ENCODE data around the gene HTRA3.

DNA sequence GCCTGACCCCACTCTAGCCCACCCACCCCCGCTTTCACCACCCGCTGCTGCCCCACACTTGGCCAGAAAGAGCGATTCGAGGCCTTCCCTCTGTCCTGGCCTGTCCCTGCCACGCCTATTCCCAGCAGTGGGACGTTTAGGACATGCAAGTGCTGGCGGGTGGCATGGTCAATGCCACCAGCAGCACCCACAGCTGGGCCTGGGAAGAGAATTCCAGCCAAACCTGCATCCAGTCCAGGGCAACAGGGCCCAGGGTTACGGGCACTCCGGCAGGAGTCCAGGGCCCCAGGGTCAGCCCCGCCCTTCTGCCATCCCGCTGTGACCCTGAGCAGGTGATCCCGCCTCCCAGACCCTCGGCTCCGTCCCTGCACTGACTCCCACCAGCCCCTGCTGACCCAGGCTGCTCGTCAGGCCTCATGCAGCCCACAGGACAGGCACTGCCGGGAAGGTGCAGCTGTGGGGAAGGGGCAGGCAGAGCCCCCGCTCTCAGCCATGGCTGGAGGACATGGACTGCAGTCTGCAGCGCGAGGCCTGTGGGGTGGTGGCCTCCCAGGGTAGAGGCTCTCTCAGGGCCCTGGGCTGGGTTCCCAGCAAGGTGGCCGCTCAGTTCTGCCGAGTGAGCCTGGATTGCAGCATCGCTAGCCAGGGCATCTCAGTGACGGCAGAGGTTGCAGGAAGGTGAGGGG is 6.8 kb upstream of the HTRA3 start:
- TF ChIP-seq RFX5 (IDR thresholded peaks at IDR 0.05; ENCODE audit: low read depth, low read length) = no peak
- no peak for TF ChIP-seq POLR2A (IDR thresholded peaks at IDR 0.05; ENCODE audit: low read depth, low read length)
- TF ChIP-seq, protein P1, sequence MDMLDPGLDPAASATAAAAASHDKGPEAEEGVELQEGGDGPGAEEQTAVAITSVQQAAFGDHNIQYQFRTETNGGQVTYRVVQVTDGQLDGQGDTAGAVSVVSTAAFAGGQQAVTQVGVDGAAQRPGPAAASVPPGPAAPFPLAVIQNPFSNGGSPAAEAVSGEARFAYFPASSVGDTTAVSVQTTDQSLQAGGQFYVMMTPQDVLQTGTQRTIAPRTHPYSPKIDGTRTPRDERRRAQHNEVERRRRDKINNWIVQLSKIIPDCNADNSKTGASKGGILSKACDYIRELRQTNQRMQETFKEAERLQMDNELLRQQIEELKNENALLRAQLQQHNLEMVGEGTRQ (IDR thresholded peaks at IDR 0.05; ENCODE audit: low read depth, low read length) = no peak
- TF ChIP-seq, protein P2, sequence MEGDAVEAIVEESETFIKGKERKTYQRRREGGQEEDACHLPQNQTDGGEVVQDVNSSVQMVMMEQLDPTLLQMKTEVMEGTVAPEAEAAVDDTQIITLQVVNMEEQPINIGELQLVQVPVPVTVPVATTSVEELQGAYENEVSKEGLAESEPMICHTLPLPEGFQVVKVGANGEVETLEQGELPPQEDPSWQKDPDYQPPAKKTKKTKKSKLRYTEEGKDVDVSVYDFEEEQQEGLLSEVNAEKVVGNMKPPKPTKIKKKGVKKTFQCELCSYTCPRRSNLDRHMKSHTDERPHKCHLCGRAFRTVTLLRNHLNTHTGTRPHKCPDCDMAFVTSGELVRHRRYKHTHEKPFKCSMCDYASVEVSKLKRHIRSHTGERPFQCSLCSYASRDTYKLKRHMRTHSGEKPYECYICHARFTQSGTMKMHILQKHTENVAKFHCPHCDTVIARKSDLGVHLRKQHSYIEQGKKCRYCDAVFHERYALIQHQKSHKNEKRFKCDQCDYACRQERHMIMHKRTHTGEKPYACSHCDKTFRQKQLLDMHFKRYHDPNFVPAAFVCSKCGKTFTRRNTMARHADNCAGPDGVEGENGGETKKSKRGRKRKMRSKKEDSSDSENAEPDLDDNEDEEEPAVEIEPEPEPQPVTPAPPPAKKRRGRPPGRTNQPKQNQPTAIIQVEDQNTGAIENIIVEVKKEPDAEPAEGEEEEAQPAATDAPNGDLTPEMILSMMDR (conservative IDR thresholded peaks at IDR 0.05; ENCODE audit: low read depth, low read length) = no peak
- no peak for TF ChIP-seq NFE2L2 (IDR thresholded peaks at IDR 0.05; ENCODE audit: low read depth, low read length)
- TF ChIP-seq MAZ (IDR thresholded peaks at IDR 0.05; ENCODE audit: borderline replicate concordance, low read depth, low read length) = no peak
- TF ChIP-seq MAFK (IDR thresholded peaks at IDR 0.05; ENCODE audit: low read depth, low read length) = no peak
- no peak for TF ChIP-seq BHLHE40 (IDR thresholded peaks at IDR 0.05; ENCODE audit: low read depth, low read length)
- TF ChIP-seq SMC3 (IDR thresholded peaks at IDR 0.05; ENCODE audit: low read depth, low read length) = no peak
- no peak for TF ChIP-seq RAD21 (IDR thresholded peaks at IDR 0.05; ENCODE audit: low read length)
- TF ChIP-seq CHD1 (IDR thresholded peaks at IDR 0.05; ENCODE audit: low read depth, low read length) = no peak
- no peak for TF ChIP-seq CEBPB (IDR thresholded peaks at IDR 0.05; ENCODE audit: low read depth, low read length)

All from IMR-90 (cell line).